ENCODE data around the gene SH2D3A. TPM values are rescaled to one million over a fixed set of nuclear protein-coding genes. Genes with fewer than 3 reads are reported as not detected.

SH2D3A gene
- total RNA-seq, 1 experiment from 2014 or later, result 76.7 TPM

DNA sequence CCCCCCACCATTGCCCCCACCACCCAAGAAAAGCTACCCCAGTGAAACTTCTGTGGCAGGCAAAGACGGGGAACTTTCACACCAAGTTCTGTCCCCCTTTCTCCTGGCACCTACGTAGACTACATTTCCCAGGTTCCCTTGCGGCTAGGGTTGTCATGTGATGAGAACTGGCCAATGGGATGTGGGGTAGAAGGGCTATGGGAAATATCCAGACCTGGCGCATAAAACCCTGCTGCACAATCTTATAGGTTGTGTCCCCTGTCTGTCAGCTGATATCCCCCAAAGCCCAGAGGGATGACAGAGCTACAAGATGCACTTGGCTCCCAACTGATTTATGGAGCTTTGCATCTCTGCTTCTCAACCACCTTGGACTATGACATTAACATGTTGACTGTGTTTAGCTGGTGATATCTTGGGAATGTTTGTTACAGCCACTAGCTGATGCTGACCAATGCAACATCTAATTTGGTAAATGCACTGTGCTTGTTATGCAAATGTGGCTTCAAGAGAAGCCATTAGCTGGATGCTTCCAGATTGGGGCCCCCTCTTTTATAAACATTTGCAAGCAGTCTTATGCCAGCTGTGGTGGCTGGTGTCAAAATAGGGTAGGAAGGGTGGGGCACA is 6.1 kb downstream of the SH2D3A start:
- Mint-ChIP-seq H3K4me3 (ENCODE audit: unreplicated experiment) (no peak overlapping the region), H3K27me3 (ENCODE audit: insufficient read depth, unreplicated experiment) (no peaks in the 10 kb centered on the region), H3K9me3 (ENCODE audit: unreplicated experiment) (no peaks in the 10 kb centered on the region), H3K27ac (ENCODE audit: low read depth, unreplicated experiment) (no peak overlapping the region), H3K36me3 (ENCODE audit: insufficient read depth, unreplicated experiment) (peaks cover 35% of the 10 kb centered on the region), H3K4me1 (ENCODE audit: insufficient read depth, unreplicated experiment) (peaks cover 3% of the 10 kb centered on the region)
- POLR2A ChIA-PET, result interaction anchor here (0.5 to 1.5 kb wide), 7 partner anchors 14 to 130 kb away, joined by 3 to 6 read pairs (median 4); partner anchors contain the start of gene GPR108
- TF ChIP-seq, protein P1, sequence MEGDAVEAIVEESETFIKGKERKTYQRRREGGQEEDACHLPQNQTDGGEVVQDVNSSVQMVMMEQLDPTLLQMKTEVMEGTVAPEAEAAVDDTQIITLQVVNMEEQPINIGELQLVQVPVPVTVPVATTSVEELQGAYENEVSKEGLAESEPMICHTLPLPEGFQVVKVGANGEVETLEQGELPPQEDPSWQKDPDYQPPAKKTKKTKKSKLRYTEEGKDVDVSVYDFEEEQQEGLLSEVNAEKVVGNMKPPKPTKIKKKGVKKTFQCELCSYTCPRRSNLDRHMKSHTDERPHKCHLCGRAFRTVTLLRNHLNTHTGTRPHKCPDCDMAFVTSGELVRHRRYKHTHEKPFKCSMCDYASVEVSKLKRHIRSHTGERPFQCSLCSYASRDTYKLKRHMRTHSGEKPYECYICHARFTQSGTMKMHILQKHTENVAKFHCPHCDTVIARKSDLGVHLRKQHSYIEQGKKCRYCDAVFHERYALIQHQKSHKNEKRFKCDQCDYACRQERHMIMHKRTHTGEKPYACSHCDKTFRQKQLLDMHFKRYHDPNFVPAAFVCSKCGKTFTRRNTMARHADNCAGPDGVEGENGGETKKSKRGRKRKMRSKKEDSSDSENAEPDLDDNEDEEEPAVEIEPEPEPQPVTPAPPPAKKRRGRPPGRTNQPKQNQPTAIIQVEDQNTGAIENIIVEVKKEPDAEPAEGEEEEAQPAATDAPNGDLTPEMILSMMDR (IDR thresholded peaks at IDR 0.05; ENCODE audit: unreplicated experiment), result no peak
- intact Hi-C loops (cut with micrococcal nuclease), result no loop called here
- DNase-seq (ENCODE audit: unreplicated experiment), result no peak
- BruUV-seq (replicated peaks), result no TSS peak
- CTCF ChIA-PET, result interaction anchor here (1.5 kb wide), 1 partner anchor 24 kb away, joined by 4 read pairs; the partner anchor contains the start of gene GPR108

DNA sequence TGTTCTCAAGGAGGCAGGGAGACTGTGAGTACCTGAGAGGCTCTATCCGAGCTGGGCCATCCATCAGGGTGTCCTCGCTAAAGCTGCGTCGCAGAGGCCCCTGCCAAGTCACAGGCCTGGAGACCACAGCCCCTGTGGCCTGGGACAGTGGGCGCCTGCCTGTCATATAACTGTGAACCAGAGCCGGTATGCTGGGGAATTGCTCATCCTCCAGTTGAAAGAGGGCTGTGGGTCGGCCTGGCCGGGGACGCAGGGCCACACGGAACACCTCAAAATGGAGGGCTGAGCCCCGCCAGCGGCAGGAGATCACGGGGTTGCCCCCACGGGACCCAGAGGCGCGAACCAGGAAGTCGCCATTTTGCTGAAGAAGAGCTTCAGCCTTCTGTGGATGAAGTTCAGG is 6.6 kb downstream of the SH2D3A start:
- no peaks in the 10 kb centered on the region for H3K4me1 Mint-ChIP-seq (ENCODE audit: insufficient read depth, unreplicated experiment)
- no peak overlapping the region for H3K27ac Mint-ChIP-seq (ENCODE audit: low read depth, unreplicated experiment)
- TF ChIP-seq, protein P1 (IDR thresholded peaks at IDR 0.05; ENCODE audit: unreplicated experiment), result no peak
- no peak for DNase-seq (ENCODE audit: unreplicated experiment)
- POLR2A ChIA-PET, result interaction anchor here (0.5 to 1.5 kb wide), 5 partner anchors 17 to 103 kb away, joined by 3 to 6 read pairs (median 4); partner anchors contain the start of gene GPR108
- intact Hi-C loops (cut with micrococcal nuclease), result no loop called here
- peaks cover 35% of the 10 kb centered on the region for H3K36me3 Mint-ChIP-seq (ENCODE audit: insufficient read depth, unreplicated experiment)
- CTCF ChIA-PET, result interaction anchor here (1.1 to 1.5 kb wide), 2 partner anchors 23 to 103 kb away, joined by 4 read pairs; partner anchors contain the start of gene GPR108
- H3K27me3 Mint-ChIP-seq (ENCODE audit: insufficient read depth, unreplicated experiment), result no peaks in the 10 kb centered on the region
- H3K4me3 Mint-ChIP-seq (ENCODE audit: unreplicated experiment), result no peak overlapping the region
- BruUV-seq (replicated peaks), result no TSS peak
- no peaks in the 10 kb centered on the region for H3K9me3 Mint-ChIP-seq (ENCODE audit: unreplicated experiment)

DNA sequence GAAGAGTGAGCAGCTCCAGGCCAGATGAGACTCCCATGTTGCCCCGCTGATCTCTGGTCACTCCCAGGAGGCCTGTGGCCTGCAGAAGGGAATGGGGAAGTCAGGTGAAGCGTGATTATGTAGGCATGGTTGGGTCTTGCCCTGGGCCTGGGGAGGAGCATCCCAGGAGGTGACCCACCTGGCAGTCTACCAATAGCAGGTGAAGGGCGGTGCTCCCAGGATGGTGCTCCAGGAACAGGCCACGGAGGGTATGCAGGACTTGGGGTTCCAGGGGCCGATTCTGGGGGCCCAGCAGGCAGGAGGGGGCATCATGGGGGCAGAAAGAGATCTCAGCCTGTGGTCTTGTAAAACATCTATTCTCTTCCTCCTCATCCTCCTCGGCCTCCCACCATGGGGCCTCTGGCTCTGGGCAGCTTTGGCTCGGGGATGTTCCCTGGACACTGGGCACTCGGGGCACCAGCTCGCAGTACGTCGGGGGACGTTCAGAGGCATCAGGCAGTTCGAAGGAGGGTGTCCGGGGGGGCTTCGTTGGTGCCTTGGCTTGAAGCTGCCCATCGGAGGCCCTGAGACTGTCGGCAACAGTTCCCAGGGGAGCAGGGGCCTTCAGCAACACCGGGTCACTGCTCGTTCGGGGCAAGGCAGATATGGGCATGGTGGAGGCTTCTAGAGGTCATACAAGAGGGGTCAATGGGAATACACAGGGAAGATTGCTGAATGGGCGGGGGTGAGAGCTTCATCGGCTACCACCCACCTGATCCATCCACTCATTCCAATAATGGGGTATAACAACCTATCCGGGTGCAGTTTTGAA is 12.4 kb downstream of the SH2D3A start:
- Mint-ChIP-seq H3K36me3 (ENCODE audit: insufficient read depth, unreplicated experiment) (peaks cover 70% of the 10 kb centered on the region), H3K9me3 (ENCODE audit: unreplicated experiment) (no peaks in the 10 kb centered on the region), H3K27ac (ENCODE audit: low read depth, unreplicated experiment) (no peak overlapping the region), H3K27me3 (ENCODE audit: insufficient read depth, unreplicated experiment) (no peaks in the 10 kb centered on the region), H3K4me1 (ENCODE audit: insufficient read depth, unreplicated experiment) (no peaks in the 10 kb centered on the region), H3K4me3 (ENCODE audit: unreplicated experiment) (no peak overlapping the region)
- TF ChIP-seq, protein P1 (IDR thresholded peaks at IDR 0.05; ENCODE audit: unreplicated experiment), result no peak
- BruUV-seq (replicated peaks), result no TSS peak
- intact Hi-C loops (cut with micrococcal nuclease), result no loop called here
- POLR2A ChIA-PET, result interaction anchor here (0.6 to 1.1 kb wide), 4 partner anchors 11 to 435 kb away, joined by 3 read pairs; no protein-coding TSS in a partner anchor
- DNase-seq (ENCODE audit: unreplicated experiment), result no peak
- CTCF ChIA-PET, result interaction anchor here (0.7 to 0.9 kb wide), 3 partner anchors 9 to 269 kb away, joined by 3 to 4 read pairs (median 3); no protein-coding TSS in a partner anchor

DNA sequence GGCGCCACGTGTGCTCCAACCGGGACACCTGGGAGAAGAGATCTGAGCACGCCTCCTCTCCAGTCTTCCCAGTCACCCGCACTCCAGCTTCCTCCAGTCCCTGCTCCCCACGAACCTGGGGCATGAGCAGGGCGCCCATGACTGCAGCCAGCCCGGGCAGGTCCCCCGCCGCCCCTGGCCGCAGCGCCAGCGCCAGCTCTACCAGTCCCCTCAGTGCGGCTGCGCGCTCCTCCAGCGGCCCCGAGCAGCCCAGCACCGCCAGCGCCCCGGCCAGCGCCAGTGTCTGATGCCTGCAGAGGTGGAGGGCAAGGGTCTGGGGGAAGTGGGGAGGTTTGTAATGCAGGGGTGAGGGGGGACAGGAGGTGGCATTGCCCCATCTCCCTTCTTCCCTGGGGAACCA is 13.1 kb downstream of the SH2D3A start:
- peaks cover 76% of the 10 kb centered on the region for H3K36me3 Mint-ChIP-seq (ENCODE audit: insufficient read depth, unreplicated experiment)
- no peaks in the 10 kb centered on the region for H3K9me3 Mint-ChIP-seq (ENCODE audit: unreplicated experiment)
- H3K4me1 Mint-ChIP-seq (ENCODE audit: insufficient read depth, unreplicated experiment), result no peaks in the 10 kb centered on the region
- no TSS peak for BruUV-seq (replicated peaks)
- no peak overlapping the region for H3K4me3 Mint-ChIP-seq (ENCODE audit: unreplicated experiment)
- ChIA-PET POLR2A (interaction anchor here (0.7 to 1.1 kb wide), 3 partner anchors 11 to 434 kb away, joined by 3 read pairs; no protein-coding TSS in a partner anchor), CTCF (interaction anchor here (0.7 to 0.9 kb wide), 3 partner anchors 9 to 268 kb away, joined by 3 to 4 read pairs (median 3); no protein-coding TSS in a partner anchor)
- intact Hi-C loops (cut with micrococcal nuclease), result no loop called here
- H3K27ac Mint-ChIP-seq (ENCODE audit: low read depth, unreplicated experiment), result no peak overlapping the region
- no peaks in the 10 kb centered on the region for H3K27me3 Mint-ChIP-seq (ENCODE audit: insufficient read depth, unreplicated experiment)
- TF ChIP-seq, protein P1 (IDR thresholded peaks at IDR 0.05; ENCODE audit: unreplicated experiment), result no peak
- no peak for DNase-seq (ENCODE audit: unreplicated experiment)
